Lower lobe of right lung (tissue), 2 donors: ENCODE data around the gene STAMBPL1. TPM values are rescaled to one million over a fixed set of nuclear protein-coding genes. Genes with fewer than 3 reads are reported as not detected.

Source experiments
- ATAC-seq, 2 donors: fragments of 200-7000 bp; cut with Tn5 transposase; one replicate each; pipeline ENCODE4 v1.9.1; 2020 to 2022; ENCODE audit warnings: mild to moderate bottlenecking in 2 of 2, moderate library complexity in 2 of 2
- DNase-seq: peaks from one replicate; pipeline ENCODE4 v3.0.0-alpha.2; 2020
- H3K27ac ChIP-seq: fragments of 200-600 bp; one replicate; pipeline ENCODE4 v1.8.0; 2022
- H3K27me3 ChIP-seq: fragments of 200-600 bp; one replicate; pipeline ENCODE4 v1.8.0; 2022; ENCODE audit warnings: low read depth
- H3K36me3 ChIP-seq: fragments of 200-600 bp; one replicate; pipeline ENCODE4 v1.8.0; 2022; ENCODE audit warnings: mild to moderate bottlenecking
- H3K4me1 ChIP-seq: fragments of 200-600 bp; one replicate; pipeline ENCODE4 v1.8.0; 2022
- H3K4me3 ChIP-seq: fragments of 200-600 bp; one replicate; pipeline ENCODE4 v1.8.0; 2022; ENCODE audit warnings: mild to moderate bottlenecking
- H3K9me3 ChIP-seq: fragments of 200-600 bp; one replicate; pipeline ENCODE4 v1.8.0; 2022
- intact Hi-C: fragments of 100-400 bp; cut with DNase I; formaldehyde crosslinking; loops from one replicate; pipeline ENCODE4 v1.11.0; 2022
- total RNA-seq: library from RNA; stranded (reverse); fragmentation: NEBNext Ultra II Directional; extraction: Animal tissue kit (Norgen Biotek cat#: 25700); gene quantifications from one replicate; pipeline ENCODE4 v1.2.1, GENCODE V29; 2021
- TF ChIP-seq, protein P1 (sequence below): fragments of 200-600 bp; IDR thresholded peaks from one replicate; pipeline ENCODE4 v1.8.0; 2022; ENCODE audit warnings: antibody characterized with exemption, mild to moderate bottlenecking
- donor health status: DM: no; HTN: yes; CAD: no; lungs with severe emphysema.

STAMBPL1 gene
- total RNA-seq, 1 donor from 2014 or later: 7.1 TPM

DNA sequence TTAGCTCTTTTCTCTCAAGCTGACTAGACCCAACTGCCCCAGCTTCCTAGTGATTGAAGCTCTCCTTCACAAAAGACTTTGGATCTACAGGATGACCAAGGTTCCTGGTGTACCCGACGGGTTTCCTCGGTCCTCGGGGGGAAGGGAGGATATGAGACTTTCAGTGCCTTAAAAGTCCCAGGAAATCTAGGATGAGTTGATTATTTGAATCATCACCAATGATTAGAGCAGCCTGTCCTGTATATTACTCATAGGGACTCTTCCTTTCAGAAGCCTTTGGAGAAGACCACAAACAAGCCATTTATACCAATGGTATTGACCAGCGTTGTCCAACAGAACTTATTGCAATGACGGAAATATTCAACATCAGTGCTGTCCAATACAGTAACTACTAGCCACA, 78.7 kb downstream of the STAMBPL1 start:
- Histone ChIP-seq H3K27me3 (no peaks in the 10 kb centered on the region), H3K4me3 (no peak overlapping the region), H3K27ac (no peak overlapping the region), H3K9me3 (no peaks in the 10 kb centered on the region), H3K36me3 (no peaks in the 10 kb centered on the region), H3K4me1 (no peaks in the 10 kb centered on the region)
- ATAC-seq (no peak), DNase-seq (no peak)
- intact Hi-C loops: no loop called here
- TF ChIP-seq, protein P1, sequence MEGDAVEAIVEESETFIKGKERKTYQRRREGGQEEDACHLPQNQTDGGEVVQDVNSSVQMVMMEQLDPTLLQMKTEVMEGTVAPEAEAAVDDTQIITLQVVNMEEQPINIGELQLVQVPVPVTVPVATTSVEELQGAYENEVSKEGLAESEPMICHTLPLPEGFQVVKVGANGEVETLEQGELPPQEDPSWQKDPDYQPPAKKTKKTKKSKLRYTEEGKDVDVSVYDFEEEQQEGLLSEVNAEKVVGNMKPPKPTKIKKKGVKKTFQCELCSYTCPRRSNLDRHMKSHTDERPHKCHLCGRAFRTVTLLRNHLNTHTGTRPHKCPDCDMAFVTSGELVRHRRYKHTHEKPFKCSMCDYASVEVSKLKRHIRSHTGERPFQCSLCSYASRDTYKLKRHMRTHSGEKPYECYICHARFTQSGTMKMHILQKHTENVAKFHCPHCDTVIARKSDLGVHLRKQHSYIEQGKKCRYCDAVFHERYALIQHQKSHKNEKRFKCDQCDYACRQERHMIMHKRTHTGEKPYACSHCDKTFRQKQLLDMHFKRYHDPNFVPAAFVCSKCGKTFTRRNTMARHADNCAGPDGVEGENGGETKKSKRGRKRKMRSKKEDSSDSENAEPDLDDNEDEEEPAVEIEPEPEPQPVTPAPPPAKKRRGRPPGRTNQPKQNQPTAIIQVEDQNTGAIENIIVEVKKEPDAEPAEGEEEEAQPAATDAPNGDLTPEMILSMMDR: no peak

DNA sequence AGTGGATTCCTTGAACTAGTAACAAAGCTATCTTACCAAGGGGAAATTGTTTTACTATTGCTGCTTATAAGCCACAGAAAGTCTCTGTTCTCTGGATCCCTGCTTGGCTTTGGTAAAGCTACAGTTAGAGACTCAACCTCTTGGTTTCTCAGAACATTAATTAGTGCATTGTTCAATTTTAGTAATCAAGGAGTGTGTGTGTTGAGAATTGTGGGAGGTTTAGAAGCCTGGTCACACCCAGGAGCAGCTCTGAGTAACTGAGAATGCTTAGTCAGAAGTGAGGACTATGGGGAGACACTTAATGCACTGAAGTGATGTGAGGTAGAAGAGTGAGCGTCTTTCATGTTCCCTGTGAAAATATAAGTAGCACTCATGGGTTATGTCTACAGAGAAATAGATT, 80.8 kb downstream of the STAMBPL1 start:
- Histone ChIP-seq H3K4me1 (peaks cover 3% of the 10 kb centered on the region), H3K27me3 (no peaks in the 10 kb centered on the region), H3K9me3 (no peaks in the 10 kb centered on the region), H3K27ac (no peak overlapping the region), H3K36me3 (no peaks in the 10 kb centered on the region), H3K4me3 (no peak overlapping the region)
- TF ChIP-seq, protein P1: no peak
- intact Hi-C loops: no loop called here
- ATAC-seq (peak in 1 of 2 donors; percentile 29), DNase-seq (no peak)

DNA sequence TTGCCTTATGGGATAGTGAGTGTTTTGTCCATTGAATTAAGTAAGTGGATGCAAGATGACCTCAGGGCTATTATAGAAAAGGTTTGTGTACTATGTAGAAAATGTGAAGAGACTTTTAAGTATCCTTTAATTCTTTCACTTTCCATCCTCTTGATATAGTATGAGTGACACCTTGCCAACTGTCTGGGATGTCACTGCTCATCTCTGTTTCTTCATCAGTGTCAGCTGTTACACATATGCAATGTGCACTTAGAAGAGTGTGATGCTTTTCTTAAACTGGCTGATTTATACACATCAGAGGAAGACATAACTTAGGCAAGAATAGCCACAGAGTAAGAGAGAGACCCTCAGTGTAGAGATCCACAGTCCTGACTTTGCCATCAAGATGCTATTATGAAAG, 81.2 kb downstream of the STAMBPL1 start:
- no peaks in the 10 kb centered on the region for H3K36me3 ChIP-seq
- no peaks in the 10 kb centered on the region for H3K27me3 ChIP-seq
- H3K9me3 ChIP-seq: no peaks in the 10 kb centered on the region
- ATAC-seq (no peak), DNase-seq (no peak)
- TF ChIP-seq, protein P1: no peak
- intact Hi-C loops: no loop called here
- no peak overlapping the region for H3K4me3 ChIP-seq
- H3K27ac ChIP-seq: no peak overlapping the region
- peaks cover 5% of the 10 kb centered on the region for H3K4me1 ChIP-seq

DNA sequence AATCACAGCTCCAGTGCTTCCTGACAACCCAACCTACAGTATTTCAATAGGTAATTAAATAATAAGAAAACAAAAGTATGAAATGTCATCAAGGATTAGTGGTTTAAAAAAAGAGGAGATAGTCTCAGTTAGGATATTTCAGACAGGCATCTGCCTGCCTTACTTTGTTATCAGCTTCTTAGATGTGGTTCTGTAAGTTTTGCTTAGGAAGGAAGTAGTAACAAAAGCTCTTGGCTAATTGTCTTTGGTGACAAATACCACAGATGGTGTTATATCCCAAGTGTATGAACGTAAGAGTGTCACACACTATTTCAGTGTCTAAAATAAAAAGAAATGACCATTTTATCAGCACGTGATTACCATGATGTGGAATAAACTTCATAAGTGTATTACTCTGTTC, 82.3 kb downstream of the STAMBPL1 start:
- TF ChIP-seq, protein P1: no peak
- ATAC-seq (no peak), DNase-seq (no peak)
- Histone ChIP-seq H3K9me3 (no peaks in the 10 kb centered on the region), H3K36me3 (no peaks in the 10 kb centered on the region), H3K4me1 (peaks cover 15% of the 10 kb centered on the region), H3K4me3 (no peak overlapping the region), H3K27me3 (no peaks in the 10 kb centered on the region), H3K27ac (no peak overlapping the region)
- intact Hi-C loops: no loop called here

DNA sequence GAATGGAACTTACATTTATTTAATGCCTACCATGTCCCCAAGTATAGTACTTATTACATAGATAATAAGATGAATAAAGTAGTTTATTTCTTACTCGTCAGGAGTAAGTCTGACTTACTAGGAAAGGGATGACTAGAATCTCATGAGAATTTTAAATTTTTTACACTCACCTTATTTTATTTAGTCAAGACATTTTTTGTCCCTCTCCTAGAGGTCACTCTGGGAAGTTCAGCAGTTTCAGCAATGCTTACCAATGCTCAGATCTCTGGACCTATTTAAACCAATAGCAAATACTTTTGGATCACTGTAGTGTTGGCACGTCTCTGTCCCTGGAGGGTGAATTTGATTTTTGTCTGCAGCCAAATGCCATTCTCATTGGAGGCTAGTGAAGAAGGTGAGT, 83.3 kb downstream of the STAMBPL1 start:
- Histone ChIP-seq H3K4me3 (no peak overlapping the region), H3K36me3 (no peaks in the 10 kb centered on the region), H3K27me3 (no peaks in the 10 kb centered on the region), H3K27ac (no peak overlapping the region), H3K9me3 (no peaks in the 10 kb centered on the region), H3K4me1 (peaks cover 15% of the 10 kb centered on the region)
- TF ChIP-seq, protein P1: no peak
- intact Hi-C loops: no loop called here
- ATAC-seq (no peak), DNase-seq (no peak)

DNA sequence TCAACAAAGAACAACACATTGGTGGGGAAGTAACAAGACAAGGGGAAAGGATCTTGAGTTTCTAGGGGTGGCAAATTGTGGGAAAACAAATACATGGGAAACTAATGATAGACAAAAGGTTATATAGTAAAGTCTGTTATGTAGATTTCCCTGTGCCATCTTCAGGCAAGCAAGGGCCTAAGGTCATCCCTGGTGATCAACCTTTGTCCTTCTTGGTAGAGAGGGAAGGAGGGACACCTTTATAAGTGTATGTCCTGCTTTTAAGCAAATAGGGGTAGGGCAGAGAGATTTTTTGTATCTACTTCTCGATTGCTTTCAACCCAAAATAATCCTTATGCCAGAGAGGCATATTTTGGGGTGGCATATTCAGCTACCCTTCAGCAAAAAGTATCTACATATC, 84.3 kb downstream of the STAMBPL1 start:
- TF ChIP-seq, protein P1: no peak
- Histone ChIP-seq H3K9me3 (no peaks in the 10 kb centered on the region), H3K27me3 (no peaks in the 10 kb centered on the region), H3K4me3 (no peak overlapping the region), H3K4me1 (peaks cover 15% of the 10 kb centered on the region), H3K36me3 (no peaks in the 10 kb centered on the region), H3K27ac (no peak overlapping the region)
- ATAC-seq (no peak), DNase-seq (no peak)
- intact Hi-C loops: no loop called here
